GM13976 (cell line): Measurements from ENCODE around the gene SAMD9.

ENCODE experiments used
- DNase-seq: peaks from one replicate; pipeline ENCODE4 v3.0.0; 2012; ENCODE audit warnings: low spot score
- in situ Hi-C: fragments of 300-500 bp; cut with MboI; formaldehyde crosslinking; loops from one replicate; pipeline ENCODE4 v1.12.0; 2022; ENCODE audit warnings: low sequenced_read_pairs, mixed read lengths, inconsistent platforms; ENCODE audit not compliant: unreplicated experiment
- TF ChIP-seq, protein P1 (sequence below): IDR thresholded peaks from 2 replicates; pipeline ENCODE4 v1.5.1; 2012; ENCODE audit warnings: borderline replicate concordance, mild to moderate bottlenecking; ENCODE audit not compliant: insufficient read depth; ENCODE audit errors: extremely low read depth, missing control alignments, control extremely low read depth

SAMD9 gene

GRCh38 chr7:93117852-93118530, at the start of gene SAMD9:
Gene SAMD9 (minus strand): TSS chr7:93117979. CDS start chr7:93106097, 11,882 bp downstream.
- DNase-seq: peak; percentile 75
- in situ Hi-C loops: no loop called here
- TF ChIP-seq, protein P1, sequence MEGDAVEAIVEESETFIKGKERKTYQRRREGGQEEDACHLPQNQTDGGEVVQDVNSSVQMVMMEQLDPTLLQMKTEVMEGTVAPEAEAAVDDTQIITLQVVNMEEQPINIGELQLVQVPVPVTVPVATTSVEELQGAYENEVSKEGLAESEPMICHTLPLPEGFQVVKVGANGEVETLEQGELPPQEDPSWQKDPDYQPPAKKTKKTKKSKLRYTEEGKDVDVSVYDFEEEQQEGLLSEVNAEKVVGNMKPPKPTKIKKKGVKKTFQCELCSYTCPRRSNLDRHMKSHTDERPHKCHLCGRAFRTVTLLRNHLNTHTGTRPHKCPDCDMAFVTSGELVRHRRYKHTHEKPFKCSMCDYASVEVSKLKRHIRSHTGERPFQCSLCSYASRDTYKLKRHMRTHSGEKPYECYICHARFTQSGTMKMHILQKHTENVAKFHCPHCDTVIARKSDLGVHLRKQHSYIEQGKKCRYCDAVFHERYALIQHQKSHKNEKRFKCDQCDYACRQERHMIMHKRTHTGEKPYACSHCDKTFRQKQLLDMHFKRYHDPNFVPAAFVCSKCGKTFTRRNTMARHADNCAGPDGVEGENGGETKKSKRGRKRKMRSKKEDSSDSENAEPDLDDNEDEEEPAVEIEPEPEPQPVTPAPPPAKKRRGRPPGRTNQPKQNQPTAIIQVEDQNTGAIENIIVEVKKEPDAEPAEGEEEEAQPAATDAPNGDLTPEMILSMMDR: no peak

GRCh38 chr7:93165447-93165846, 47.7 kb upstream of the SAMD9 start:
- in situ Hi-C loops: no loop called here
- DNase-seq: peak; percentile 31
- TF ChIP-seq, protein P1: no peak

DNA sequence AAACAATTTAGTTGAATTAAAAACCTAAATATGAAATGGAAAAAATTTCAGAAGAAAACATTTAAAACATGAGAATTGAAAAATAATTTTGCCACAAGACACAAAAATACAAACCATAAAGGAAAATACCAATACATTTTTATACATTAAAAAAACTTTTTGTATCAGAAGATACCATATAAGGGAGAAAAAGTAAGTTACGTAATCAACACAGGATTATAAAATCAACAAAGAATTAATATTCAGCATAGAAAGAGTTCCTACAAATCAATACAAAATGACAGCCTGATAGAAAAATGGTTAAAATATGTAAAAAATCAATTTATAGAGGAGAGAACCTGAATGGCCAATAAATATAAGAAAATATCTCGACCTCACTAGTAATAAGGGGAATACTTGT, 47.0 kb upstream of the SAMD9 start:
- DNase-seq: no peak
- in situ Hi-C loops: no loop called here
- TF ChIP-seq, protein P1: no peak

- in situ Hi-C loops: no loop called here
- TF ChIP-seq, protein P1: no peak
- DNase-seq: no peak
Measured at GRCh38 chr7:93161181-93161762, 43.5 kb upstream of the SAMD9 start.

DNA sequence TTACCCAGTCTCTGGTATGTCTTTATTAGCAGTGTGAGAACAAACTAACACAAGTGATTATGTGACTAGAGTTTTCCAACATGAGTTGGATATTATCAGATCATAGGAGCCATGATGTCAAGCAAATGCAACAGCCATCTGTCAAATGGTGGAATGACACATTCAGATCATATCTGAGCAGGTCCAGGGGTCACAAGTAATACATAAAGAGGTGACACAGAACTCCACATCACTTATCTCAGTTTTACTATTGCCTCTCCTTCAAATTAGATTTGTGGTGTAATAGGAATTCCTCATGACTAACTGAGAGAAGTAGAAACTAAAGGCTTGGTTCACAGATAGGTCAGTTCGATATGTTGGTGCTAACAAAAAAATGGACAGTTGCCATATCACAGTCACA, 42.6 kb upstream of the SAMD9 start:
- DNase-seq: no peak

GRCh38 chr7:93159490-93159889, 41.7 kb upstream of the SAMD9 start:
- TF ChIP-seq, protein P1: no peak
- in situ Hi-C loops: no loop called here
- no peak for DNase-seq

More for the DNA sequence above, 42.6 kb upstream of the SAMD9 start:
- TF ChIP-seq, protein P1: no peak
- in situ Hi-C loops: no loop called here
